Measurements from ENCODE around the gene PEX11G.
"Not testable (repeated sequence)": the region's sequence is repeated elsewhere in the genome, so short reads cannot be mapped to it uniquely, and the experiment has no call there.

Gene PEX11G

DNA sequence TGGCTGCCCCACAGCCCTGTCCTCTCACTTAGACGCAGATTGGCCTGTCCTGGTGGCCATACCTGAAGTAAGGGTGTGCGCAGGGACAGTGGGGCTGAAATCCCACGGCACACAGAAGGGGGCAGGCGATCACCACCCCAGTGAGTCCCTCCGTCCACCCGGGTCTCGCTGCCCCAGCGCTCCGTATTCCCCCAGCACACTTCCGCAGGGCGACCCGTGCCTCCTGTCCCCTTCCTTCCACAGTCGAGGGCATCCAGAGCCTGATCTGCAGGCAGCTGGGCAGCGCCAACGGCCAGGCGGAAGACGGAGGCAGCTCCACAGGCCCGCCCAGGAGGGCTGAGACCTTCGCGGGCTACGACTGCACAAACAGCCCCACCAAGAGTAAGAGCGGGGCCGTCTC lies 25.3 kb downstream of the PEX11G start:
- DNase-seq: no peak

DNA sequence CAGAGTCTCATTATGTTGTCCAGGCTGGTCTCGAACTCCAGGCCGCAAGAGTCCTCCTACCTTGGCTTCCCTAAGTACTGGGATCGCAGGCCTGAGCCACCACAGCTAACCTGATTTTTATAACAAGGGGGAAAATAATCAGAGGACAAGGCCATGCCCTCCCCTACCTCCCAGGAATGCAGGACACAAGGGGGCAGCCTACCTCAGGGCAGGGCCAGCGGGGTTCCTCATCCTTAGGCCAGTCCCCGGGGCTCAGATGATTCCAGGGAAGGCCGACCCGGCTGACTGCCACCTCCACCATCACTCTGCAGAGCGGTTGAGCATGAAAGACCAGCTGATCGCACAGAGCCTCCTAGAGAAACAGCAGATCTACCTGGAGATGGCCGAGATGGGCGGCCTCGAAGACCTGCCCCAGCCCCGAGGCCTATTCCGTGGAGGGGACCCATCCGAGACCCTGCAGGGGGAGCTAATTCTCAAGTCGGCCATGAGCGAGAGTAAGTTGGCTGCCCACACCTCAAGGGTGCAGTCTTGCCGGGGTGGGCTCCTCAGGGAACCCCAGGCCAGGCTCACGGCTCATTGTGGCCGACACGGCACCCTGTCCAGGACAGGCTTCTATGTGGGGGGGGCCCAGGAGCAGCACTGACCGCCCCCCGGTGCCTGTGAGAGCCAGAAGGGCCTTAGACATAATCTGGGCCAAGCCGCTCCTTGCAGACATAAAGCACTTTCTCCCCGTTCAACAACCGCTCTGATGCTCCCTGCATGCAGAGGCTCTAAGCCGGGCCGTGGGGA lies 26.8 kb downstream of the PEX11G start:
- DNase-seq: no peak

DNA sequence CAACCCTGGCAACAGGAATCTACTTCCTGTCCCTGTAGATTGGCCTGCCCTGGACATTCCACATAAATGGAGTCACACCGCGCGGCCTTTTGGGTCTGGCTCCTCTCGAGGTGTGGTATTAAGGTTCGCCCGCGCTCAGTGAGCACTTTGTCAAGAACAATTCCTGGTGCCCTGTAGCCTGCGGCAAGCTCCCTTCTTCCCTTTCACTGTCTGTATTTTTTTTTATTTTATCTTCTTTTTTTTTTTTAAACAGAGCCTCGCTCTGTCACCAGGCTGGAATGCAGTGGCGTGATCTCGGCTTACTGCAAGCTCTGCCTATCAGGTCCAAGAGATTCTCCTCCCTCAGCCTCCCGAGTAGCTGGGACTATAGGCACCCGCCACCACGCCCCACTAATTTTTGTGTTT lies 28.3 kb downstream of the PEX11G start:
- no peak for DNase-seq

DNA sequence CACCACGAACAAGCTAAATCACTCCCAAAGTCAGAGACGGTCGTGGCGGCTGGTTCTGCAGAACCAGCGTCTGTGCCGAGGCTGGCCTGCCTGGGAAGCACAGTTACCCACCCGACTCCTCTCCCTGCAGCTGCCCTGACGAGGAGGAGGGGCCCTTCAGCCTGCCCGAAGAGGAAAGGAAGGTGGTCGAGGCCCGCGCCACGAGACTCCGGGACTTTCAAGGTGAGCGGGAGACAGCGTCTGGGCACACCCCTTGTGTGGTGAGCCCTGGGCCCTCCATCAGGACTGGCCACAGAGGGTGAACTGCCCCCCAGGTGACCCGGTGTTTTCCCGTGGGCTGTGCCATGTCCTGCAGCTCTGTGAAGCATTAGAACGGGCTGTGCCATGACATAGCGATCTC lies 29.1 kb downstream of the PEX11G start:
- no peak for DNase-seq

DNA sequence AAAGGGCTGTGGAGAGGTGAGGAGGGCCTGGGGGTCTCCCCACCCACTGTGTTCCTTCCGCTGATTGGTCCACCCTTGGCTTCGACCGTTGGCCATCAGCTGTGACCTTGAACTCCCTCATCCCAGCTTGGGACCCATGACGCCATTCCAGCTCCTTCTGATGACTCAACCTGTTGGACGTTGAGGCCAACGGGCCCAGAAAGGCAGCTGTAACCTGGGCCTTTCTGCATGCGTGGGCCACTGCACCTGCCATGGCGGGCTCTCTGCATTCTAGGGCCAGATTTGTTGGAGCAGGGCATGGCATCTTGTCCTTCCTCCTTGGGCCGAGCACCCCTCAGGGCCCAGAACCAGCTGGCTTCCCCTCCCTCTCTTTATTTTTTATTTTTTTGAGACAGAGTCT lies 30.2 kb downstream of the PEX11G start:
- DNase-seq: no peak

DNA sequence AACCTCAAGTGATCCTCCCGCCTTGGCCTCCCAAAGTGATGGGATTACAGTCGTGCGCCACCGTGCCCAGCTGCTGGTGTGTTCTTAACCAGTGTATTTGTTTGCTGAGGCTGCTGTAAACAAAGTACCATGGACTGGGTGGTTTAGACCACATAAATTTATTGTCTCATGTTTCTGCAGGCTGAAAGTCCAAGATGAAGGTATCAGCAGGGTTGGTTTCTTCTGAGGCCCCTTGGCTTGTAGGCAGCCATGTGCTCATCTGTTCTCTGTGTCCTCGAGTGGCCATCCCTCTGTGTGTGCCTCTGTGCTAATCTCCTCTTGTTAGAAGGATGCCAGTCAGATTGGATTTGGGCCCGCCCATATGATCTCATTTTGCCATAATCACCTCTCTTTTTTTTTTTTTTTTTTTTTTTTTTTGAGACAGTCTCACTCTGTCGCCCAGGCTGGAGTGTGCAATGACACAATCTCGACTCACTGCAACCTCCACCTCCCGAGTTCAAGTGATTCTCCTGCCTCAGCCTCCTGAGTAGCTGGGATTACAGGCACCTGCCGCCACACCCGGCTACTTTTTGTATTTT lies 31.8 kb downstream of the PEX11G start:
- DNase-seq: no peak

DNA sequence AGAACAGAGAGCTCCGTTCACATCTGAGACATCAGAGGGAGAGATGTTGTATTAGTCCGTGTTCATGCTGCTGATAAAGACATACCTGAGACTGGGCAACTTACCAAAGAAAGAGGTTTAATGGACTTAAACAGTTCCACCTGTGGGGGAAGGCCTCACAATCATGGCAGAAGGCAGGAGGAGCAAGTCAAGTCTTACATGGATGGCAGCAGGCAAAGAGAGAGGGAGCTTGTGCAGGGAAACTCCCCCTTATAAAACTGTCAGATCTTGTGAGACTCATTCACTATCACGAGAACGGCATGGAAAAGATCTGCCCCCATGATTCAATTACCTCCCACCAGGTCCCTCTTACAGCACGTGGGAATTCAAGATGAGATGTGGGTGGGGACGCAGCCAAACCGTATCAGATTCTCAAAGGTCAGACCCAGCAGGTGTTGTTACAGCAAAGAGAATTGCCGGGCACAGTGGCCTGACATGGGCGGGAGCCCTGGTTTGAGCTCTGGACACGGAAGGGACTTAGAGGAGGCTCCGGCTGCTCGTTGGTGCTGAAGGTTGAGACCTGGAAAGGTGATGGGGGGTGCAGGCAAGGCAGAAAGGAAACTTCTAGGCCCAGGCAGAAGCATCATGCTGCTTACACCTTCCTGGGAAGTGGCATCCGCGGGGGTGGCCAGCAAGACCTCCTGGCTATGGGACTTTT lies 33.1 kb downstream of the PEX11G start:
- no peak for DNase-seq

DNA sequence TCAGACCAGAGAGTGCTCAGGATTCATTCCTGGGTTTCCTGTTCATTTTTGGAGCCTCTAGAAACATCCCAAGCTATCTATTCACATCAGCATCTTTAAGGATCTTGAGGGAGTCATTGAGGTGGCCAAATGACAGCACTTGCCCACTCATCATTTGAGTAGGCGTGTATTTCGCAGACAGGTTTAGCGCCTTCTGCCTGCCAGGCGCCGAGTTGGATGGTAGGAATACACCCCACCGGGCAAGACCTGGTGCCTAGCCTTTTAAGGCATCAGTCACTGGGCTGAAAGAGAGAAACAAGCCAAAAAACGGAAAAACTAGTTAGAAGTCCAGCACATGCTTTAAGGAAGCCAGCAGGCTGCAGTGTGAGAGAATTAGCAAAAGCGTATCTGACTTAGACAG lies 33.8 kb downstream of the PEX11G start:
- DNase-seq: no peak

DNA sequence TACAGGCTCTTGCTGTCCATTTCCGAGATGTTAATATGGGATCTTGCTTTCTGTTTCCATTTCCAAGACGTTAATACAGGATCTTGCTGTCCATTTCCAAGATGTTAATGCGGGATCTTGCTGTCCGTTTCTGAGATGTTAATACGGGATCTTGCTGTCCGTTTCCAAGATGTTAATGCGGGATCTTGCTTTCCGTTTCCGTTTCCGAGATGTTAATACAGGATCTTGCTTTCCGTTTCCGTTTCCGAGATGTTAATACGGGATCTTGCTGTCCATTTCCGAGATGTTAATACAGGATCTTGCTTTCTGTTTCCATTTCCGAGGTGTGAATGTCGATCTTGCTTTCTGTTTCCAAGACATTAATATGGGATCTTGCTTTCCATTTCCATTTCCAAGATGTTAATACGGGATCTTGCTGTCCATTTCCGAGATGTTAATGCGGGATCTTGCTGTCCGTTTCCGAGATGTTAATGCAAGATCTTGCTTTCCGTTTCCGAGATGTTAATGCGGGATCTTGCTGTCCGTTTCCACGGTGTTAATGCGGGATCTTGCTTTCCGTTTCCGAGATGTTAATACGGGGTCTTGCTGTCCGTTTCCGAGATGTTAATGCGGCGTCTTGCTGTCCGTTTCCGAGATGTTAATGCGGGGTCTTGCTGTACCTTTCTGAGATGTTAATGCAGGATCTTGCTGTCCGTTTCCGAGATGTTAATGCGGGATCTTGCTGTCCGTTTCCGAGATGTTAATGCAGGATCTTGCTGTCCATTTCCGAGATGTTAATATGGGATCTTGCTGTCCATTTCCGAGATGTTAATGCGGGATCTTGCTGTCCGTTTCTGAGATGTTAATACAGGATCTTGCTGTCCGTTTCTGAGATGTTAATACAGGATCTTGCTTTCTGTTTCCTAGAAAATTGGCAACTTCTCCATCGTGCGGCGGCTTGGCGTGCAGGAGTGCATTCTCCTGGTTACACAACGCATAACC lies 38.3 kb downstream of the PEX11G start:
- no peak for DNase-seq

DNA sequence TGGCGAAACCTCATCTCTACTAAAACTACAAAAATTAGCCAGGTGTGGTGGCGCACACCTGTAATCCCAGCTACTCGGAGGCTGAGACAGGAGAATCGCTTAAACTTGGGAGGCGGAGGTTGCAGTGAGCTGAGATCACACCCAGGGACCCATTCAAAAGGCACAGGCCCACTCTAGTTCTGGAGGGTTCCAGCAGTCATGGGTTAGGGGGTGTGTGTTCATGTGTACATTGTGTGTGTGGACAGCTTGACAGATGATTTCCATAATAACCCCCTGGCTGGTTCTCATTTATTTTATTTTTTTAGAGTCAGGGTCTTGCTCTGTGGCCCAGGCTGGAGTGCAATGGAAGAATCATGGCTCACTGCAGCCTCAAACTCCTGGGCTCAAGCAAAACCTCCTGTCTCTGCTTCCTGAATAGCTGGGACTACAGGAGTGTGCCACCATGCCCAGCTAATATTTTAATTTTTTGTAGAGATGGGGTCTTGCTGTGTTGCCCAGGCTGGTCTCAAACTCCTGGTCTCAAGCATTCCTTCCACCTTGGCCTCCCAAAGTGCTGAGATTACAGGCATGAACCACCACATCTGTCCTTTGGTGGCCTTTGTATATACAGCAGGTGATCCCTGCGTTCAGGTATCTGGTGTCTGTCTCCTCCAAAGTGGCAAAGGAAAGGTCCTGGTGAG lies 39.3 kb downstream of the PEX11G start:
- DNase-seq: not testable (repeated sequence)

DNA sequence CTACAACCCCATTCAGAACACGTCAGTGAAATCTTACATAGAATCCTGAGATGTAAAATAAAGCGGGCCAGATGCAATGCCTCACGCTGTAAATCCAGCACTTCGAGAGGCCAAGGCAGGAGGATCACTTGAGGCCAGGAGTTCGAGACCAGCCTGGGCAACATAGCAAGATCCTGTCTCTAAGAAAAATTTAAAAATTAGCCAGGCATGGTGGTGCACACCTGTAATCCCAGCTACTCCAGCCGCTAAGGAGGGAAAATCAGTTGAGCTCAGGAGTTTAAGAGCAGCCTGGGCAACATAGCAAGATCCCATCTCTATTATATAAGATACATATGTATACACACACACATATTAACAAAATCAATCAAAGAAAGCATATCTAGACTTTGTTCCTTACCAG lies 41.2 kb downstream of the PEX11G start:
- DNase-seq: no peak

DNA sequence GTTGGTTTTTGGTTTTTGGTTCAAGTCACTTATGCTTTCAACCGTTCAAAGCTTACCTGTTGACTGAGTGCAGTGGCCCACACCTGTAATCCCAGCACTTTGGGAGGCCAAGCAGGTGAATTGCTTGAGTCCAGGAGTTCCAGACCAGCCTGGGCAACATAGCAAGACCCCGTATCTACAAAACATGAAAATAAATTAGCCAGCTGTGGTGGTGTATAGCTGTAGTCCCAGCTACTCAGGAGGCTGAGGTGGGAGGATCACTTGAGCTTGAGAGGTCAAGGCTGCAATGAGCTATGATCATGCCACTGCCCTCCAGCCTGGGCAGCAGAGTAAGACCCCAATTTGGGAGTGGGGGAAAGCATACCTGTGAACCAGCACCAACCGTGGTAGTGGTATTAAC lies 43.7 kb downstream of the PEX11G start:
- no peak for DNase-seq

DNA sequence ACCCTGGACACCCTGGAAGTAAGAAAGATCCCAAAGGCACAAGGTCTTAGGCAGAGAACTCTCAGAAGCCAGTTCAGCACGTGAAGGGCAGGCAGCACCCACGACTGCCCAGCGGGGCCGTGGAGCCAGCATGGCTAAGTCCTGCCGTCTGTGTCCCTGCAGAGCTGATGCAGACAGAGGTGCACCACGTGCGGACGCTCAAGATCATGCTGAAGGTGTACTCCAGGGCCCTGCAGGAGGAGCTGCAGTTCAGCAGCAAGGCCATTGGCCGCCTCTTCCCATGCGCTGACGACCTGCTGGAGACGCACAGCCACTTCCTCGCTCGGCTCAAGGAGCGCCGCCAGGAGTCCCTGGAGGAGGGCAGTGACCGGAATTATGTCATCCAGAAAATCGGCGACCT lies 44.8 kb downstream of the PEX11G start:
- DNase-seq: no peak

DNA sequence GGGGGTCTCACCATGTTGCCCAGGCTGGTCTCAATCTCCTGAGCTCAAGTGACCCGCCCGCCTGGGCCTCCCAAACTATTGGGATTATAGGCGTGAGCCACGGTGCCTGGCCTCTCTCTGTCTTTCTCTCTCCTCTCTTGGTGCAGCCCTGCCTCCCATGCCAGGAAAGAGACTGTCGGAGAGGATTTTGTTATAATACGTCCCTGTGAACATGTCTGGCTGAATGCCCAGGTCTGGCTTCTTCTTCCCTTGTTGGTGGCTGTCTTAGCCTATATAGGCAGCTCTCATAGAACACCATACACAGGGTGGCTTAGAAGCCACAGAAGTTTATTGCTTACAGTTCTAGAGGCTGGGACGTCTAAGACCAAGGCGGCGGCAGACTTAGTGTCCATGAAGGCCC lies 46.4 kb downstream of the PEX11G start:
- DNase-seq: no peak

DNA sequence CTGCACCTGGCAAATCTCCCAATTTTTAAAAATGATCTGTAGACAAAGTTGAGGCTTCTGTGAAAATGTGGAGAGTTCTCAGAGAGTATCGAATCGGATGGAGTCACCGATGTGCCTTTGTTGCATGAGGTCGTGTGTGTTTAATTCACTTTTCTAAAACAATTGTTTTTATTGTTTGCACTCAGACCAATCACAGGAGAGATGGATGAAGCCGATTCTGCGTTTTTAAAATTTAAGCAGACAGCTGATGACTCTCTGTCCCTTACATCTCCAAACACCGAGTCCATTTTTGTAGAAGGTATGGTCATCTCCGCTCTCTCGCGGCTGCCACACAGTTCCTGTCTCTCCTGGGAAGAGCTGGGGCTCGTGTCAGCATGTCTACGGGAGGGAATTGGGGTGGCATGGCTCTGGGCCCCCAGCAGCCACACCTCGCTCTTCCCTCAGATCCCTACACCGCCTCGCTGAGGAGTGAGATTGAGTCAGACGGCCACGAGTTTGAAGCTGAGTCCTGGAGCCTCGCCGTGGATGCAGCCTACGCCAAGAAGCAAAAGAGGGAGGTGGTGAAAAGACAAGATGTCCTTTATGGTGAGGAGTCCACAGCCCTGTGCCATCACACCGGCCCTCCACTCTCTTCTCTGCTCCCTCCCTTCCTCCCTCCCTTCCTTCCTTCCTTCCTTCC lies 47.2 kb downstream of the PEX11G start:
- no peak for DNase-seq

DNA sequence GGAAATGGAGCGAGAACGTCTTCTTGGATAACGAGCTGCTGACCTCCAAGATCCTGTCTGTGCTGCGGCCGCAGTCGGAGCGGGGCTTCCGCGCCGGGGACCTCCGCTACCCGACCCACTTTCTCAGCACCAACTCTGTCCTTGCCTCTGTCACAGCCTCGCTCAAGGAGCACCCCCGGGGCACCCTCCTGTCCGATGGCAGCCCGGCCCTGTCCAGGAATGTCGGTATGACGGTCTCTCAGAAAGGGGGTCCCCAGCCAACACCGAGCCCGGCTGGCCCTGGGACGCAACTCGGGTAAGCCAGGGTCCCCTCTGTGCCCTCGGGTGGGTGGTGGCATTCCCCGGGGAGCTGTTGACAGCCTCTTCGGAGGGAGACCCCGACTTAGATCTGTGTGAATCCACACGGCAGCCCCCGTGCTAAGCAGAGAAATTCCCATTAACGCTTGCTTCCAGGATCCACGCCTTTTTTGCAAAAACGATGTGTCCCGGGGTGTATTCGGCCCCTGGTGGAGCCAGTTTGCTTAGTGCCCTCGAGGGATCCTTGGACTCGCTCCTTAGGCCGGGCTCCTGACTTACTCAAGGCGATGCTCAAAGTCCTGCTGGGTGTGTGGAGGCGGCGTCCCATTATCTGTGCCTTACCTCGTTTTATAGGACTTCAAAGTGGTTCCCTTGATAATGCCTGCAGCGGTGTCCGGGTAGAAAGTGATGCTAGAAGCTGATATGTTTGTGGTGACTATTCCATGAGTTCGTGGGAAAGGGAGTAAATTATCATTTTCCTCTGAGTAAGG lies 48.5 kb downstream of the PEX11G start:
- DNase-seq: no peak

DNA sequence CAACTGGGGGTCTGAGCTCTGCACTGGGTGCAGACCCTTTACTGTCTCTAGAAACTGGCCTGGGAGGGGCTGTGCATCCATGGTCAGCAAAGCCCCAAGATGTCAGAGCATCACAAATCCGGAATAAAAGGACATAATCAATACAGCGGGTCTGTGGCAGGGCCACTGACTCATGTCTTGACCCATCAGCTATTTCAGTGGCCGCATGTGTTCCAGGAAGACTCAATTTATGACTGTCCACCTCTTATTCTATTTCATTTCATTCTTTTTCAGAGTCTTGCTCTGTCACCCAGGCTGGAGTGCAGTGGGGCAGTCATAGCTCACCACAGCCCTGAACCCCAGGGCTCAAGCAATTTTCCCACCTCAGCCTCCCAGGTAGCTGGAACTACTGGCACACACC lies 53.2 kb downstream of the PEX11G start:
- no peak for DNase-seq

DNA sequence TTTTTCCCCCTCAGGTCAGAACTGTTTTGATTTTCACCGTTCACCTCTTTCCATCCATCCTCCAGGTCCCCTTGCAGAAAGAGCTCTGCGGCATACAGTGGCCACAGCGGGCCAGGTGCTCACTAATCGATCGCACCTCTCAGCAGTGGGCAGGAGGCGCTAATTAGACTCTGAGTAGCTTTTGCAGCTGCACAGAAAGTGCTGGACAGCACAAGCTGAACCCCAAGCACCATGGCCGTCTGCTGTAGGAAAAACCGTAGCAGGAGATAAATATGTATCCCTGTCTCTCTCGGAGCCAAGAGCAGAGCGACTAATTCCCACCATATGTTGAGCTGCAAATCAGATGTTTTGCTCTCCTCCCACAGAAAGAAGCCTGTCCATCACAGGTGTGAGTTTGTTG lies 54.4 kb downstream of the PEX11G start:
- no peak for DNase-seq

DNA sequence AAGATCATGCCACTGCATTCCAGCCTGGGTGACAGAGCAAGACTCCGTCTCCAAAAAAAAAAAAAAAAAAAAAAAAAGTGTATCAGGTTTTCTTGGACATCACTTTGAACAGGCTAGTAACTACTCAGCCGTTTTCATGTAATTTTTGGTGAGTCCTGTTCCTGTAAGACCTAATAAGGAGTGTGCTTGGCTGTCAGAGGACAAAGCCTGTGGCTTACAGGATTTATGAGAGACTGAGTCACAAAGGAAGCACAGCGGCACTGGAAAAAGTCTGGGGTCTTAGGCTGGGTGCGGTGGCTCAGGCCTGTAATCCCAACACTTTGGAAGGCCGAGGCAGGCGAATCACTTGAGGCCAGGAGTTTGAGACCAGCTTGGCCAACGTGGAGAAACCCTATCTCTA lies 55.4 kb downstream of the PEX11G start:
- not testable (repeated sequence) for DNase-seq

DNA sequence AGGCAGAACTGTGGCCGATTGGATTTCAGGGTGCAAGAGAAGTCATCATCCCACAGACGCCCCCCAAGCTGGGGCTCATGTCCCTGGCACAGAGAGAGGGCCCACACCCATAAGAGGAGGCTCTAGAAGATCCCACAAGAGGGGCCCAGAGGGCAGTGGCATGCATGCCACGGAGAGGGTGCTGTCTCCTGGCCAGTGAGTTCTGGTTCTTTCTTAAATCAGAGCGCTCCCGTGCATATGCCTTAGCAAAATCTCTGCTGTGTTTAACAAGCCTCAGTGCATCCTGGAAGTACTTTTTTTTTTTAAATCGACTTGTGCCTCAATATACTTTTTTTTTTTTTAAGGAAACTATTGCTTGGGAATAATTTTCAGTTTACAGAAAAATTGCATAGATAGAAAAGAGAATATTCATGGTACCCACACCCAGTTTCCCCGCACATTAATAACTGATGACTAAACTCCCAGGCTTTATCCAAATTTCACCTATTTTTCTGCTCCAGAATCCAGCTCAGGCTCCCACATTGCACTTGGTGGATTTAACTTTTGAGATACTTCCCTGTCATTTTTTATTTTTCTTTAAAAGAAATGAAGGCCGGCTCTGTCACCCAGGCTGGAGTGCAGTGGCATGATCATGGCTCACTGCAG lies 59.1 kb downstream of the PEX11G start:
- no peak for DNase-seq

Measured in NCI-H1092 (cell line).